GM18499 (cell line): Measurements from ENCODE around the gene TPMT.
A peak's percentile ranks its signal among the peaks of the same experiment; 100 is the strongest.
"Not testable (repeated sequence)": the region's sequence is repeated elsewhere in the genome, so short reads cannot be mapped to it uniquely, and the experiment has no call there.

Experiments
- ATAC-seq: cut with Tn5 transposase; IDR thresholded peaks from one replicate; pipeline ENCODE4 v1.9.1; 2021; ENCODE audit warnings: moderate number of reproducible peaks; ENCODE audit not compliant: insufficient read depth, unreplicated experiment

TPMT gene

GRCh38 chr6:18154507-18155149 lies at the start of gene TPMT:
TSS of gene TPMT (minus strand) at chr6:18155077. CDS start at chr6:18149127, 5,950 bp downstream.
- ATAC-seq = peak; percentile 28

GRCh38 chr6:18203786-18204185 lies 48.9 kb upstream of the TPMT start:
- ATAC-seq = no peak

GRCh38 chr6:18192026-18192425 lies 37.1 kb upstream of the TPMT start:
- no peak for ATAC-seq

- no peak for ATAC-seq
Observed at GRCh38 chr6:18189196-18189595, 34.3 kb upstream of the TPMT start.

GRCh38 chr6:18187701-18188100 lies 32.8 kb upstream of the TPMT start:
- ATAC-seq = no peak

GRCh38 chr6:18186540-18187250 lies 31.8 kb upstream of the TPMT start:
- ATAC-seq = no peak

- ATAC-seq = no peak
Observed at GRCh38 chr6:18186033-18186432, 31.2 kb upstream of the TPMT start.

GRCh38 chr6:18185624-18186023 lies 30.7 kb upstream of the TPMT start:
- no peak for ATAC-seq

GRCh38 chr6:18183766-18184165 lies 28.9 kb upstream of the TPMT start:
- ATAC-seq = no peak

- ATAC-seq = no peak
Observed at GRCh38 chr6:18182568-18182967, 27.7 kb upstream of the TPMT start.

- ATAC-seq = no peak
Observed at GRCh38 chr6:18179770-18180356, 25.0 kb upstream of the TPMT start.

- no peak for ATAC-seq
Observed at GRCh38 chr6:18178960-18179615, 24.2 kb upstream of the TPMT start.

GRCh38 chr6:18177286-18177965 lies 22.5 kb upstream of the TPMT start:
- ATAC-seq = no peak

GRCh38 chr6:18176198-18176597 lies 21.3 kb upstream of the TPMT start:
- not testable (repeated sequence) for ATAC-seq

- no peak for ATAC-seq
Observed at GRCh38 chr6:18171871-18172270, 17.0 kb upstream of the TPMT start.

GRCh38 chr6:18168264-18168663 lies 13.4 kb upstream of the TPMT start:
- no peak for ATAC-seq

GRCh38 chr6:18166312-18167036 lies 11.6 kb upstream of the TPMT start:
- no peak for ATAC-seq

GRCh38 chr6:18165751-18166150 lies 10.9 kb upstream of the TPMT start:
- ATAC-seq = no peak

GRCh38 chr6:18162401-18162800 lies 7.5 kb upstream of the TPMT start:
- ATAC-seq = no peak

- ATAC-seq = no peak
Observed at GRCh38 chr6:18161431-18161830, 6.6 kb upstream of the TPMT start.
